NB4 (cell line): Measurements from ENCODE around the gene GALNT12.

Experiments used
- POLR2A ChIP-seq: IDR thresholded peaks from 2 replicates; pipeline ENCODE4 v1.6.1; 2011; ENCODE audit warnings: mild to moderate bottlenecking; ENCODE audit not compliant: insufficient read length; ENCODE audit errors: extremely low read depth
- TF ChIP-seq, protein P1 (sequence below): IDR thresholded peaks from 2 replicates; pipeline ENCODE4 v1.6.1; 2011; ENCODE audit warnings: low read depth, low read length

DNA sequence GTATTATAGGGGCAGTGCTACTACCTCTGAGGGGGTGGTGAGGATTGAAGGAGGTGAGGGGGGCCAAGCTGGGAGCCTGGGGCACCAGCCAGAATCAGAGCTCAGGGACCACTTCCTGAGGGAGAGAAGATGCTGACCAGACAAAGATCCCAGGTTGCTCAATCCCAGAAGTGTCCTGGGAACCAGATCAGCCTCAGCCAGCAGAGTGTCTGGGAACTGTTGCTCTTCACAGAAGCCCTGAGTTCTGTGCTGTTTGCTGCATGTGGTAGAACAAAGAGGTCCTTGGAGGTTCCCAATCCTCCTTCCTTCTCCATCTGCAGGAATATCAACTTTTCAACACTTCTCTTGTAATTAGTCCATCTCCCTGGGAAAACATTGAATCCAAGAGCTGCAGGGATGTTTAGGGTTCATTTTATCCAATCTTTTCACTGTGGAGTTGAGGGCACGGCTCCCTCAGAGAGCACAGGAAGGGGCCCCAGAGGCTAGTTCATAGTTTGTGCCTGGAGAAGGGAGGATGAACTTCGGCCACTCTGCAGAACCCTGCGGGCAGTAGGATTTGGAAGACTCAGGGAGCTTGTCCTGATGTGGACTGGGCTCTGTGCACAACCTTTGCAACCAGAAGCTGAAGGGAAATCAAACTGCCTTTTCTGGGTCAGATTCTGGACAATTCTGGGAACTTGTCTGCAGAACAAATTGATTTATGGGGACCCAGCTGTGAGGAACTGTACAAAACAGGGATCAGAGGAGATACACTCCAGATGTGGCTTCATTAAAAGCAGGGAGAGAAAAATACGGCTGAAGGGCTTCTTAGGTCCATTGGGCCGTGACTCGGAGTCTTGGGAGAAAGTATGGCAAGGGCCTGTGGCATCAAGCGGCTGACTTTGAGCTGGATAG lies 57.1 kb downstream of the GALNT12 start:
- TF ChIP-seq POLR2A = no peak
- TF ChIP-seq, protein P1, sequence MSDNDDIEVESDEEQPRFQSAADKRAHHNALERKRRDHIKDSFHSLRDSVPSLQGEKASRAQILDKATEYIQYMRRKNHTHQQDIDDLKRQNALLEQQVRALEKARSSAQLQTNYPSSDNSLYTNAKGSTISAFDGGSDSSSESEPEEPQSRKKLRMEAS = no peak
